GM06990 (cell line): ENCODE results near the gene CYP26C1.

Experiments
- DNase-seq: peaks from one replicate; pipeline ENCODE4 v3.0.0-alpha.2; 2011; ENCODE audit not compliant: insufficient read length; ENCODE audit errors: extremely low read depth
- H3K27me3 ChIP-seq: replicated peaks from 2 replicates; pipeline ENCODE4 v1.6.0; 2011; ENCODE audit warnings: low read length; ENCODE audit not compliant: control insufficient read depth, insufficient read depth
- H3K36me3 ChIP-seq: 2 replicates; pipeline ENCODE4 v1.5.1; 2011; ENCODE audit warnings: low read length; ENCODE audit not compliant: control insufficient read depth, insufficient read depth
- H3K4me3 ChIP-seq: replicated peaks from 2 replicates; pipeline ENCODE4 v1.5.1; 2011; ENCODE audit warnings: low read depth, mild to moderate bottlenecking, control low read depth, low read length
- CTCF ChIP-seq: IDR thresholded peaks from 2 replicates; pipeline ENCODE4 v1.5.1; 2011; ENCODE audit warnings: low read length, control low read depth, mild to moderate bottlenecking, inconsistent platforms; ENCODE audit not compliant: insufficient read depth, poor library complexity, severe bottlenecking

CYP26C1 gene

GRCh38 chr10:93071177-93071472 is 10.5 kb downstream of the CYP26C1 start:
- no peaks in the 10 kb centered on the region for H3K36me3 ChIP-seq
- DNase-seq, result no peak
- TF ChIP-seq CTCF, result no peak
- H3K4me3 ChIP-seq, result no peak overlapping the region
- H3K27me3 ChIP-seq, result peaks cover 15% of the 10 kb centered on the region

GRCh38 chr10:93071674-93072224 is 11.2 kb downstream of the CYP26C1 start:
- TF ChIP-seq CTCF, result no peak
- Histone ChIP-seq H3K27me3 (peaks cover 14% of the 10 kb centered on the region), H3K36me3 (no peaks in the 10 kb centered on the region), H3K4me3 (0 out of 2 replicates have a peak overlapping the region, but pooled peaks have one; percentile 3)
- no peak for DNase-seq

- Histone ChIP-seq H3K4me3 (peak overlapping the region; percentile 3; the same call in 1 of the 2 replicates), H3K27me3 (peaks cover 13% of the 10 kb centered on the region), H3K36me3 (no peaks in the 10 kb centered on the region)
- no peak for DNase-seq
- TF ChIP-seq CTCF, result no peak
These were observed 11.7 kb downstream of the CYP26C1 start for GRCh38 chr10:93072225-93072712.

GRCh38 chr10:93072713-93073538 is 12.3 kb downstream of the CYP26C1 start:
- no peak for TF ChIP-seq CTCF
- no peak overlapping the region for H3K4me3 ChIP-seq
- no peaks in the 10 kb centered on the region for H3K36me3 ChIP-seq
- DNase-seq, result no peak
- H3K27me3 ChIP-seq, result peaks cover 13% of the 10 kb centered on the region

GRCh38 chr10:93073539-93074146 is 13.0 kb downstream of the CYP26C1 start, which contains the start of gene CYP26A1:
TSS of gene CYP26A1 (plus strand) at chr10:93073893. CDS start at chr10:93073935, 42 bp downstream.
- DNase-seq, result no peak
- peak within 1 kb of the TSS; percentile 40 for H3K4me3 ChIP-seq
- no peak for TF ChIP-seq CTCF
- H3K36me3 ChIP-seq, result no peaks in the 10 kb centered on the region
- H3K27me3 ChIP-seq, result peaks cover 13% of the 10 kb centered on the region
